ENCODE measurements around the gene FBXL14. TPM values are rescaled to one million over a fixed set of nuclear protein-coding genes. Genes with fewer than 3 reads are reported as not detected.

The FBXL14 gene
- total and polyA plus RNA-seq, 9 of the 15 experiments (the other 6 are each of a cell fraction or from before 2014, with no cell fraction given) = 0.13 to 9.8 (median 3.3) TPM

DNA sequence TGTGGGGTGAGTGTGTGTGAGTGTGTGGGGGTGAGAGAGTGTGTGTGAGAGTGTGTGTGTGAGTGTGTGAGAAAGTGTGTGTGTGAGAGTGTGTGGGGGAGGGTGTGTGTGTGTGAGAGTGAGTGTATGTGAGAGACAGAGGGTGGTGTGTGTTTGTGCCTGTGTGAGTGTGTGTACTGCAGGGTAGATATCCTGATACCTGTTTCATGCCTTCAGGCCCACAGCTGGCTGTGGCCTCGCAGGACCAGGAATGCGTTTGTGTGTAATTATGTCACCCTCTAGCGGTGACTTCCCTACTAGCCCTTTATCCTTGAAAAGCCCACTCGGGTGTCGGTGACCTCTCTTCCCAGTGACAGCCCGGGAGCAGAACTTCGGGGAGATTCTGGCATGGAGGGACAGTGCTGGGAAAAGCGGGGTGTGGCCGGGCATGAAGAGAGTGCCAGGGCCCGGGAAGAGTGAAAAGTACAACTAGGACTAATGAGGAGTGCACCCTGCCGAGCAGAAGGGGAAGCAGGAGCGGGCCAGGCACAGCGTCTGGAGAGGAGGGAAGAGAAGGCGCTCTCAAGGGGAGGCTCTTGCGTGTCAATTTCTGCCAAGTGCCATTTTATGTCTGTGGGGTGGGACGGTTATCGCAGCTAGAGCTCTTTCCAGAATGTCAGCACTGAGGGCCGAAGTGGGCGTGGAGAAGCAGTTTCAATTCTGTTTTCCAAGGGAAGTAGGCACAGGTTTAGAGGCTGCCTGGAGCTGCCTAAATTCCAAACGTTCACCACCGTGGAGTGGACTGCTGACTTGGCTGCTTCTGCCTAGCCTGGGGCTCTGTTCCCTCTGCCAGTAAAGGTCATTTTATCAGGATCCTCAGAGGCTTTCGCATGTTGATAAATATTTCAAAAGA lies 11.0 kb upstream of the FBXL14 start (continued):
- TF ChIP-seq, protein P1, sequence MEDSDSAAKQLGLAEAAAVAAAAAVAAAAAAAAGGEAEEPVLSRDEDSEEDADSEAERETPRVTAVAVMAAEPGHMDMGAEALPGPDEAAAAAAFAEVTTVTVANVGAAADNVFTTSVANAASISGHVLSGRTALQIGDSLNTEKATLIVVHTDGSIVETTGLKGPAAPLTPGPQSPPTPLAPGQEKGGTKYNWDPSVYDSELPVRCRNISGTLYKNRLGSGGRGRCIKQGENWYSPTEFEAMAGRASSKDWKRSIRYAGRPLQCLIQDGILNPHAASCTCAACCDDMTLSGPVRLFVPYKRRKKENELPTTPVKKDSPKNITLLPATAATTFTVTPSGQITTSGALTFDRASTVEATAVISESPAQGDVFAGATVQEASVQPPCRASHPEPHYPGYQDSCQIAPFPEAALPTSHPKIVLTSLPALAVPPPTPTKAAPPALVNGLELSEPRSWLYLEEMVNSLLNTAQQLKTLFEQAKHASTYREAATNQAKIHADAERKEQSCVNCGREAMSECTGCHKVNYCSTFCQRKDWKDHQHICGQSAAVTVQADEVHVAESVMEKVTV (CRISPR knock-in tag; IDR thresholded peaks at IDR 0.05) = 0 out of 2 replicates have a peak, but pooled peaks have one; percentile 38
- TF ChIP-seq ZNF124 (CRISPR knock-in tag; IDR thresholded peaks at IDR 0.05) (no peak), HDAC1 (IDR thresholded peaks at IDR 0.05) (peak in 1 of 2 experiments; percentile 83; a peak in 2 of 4 replicates), MEIS2 (IDR thresholded peaks at IDR 0.05; ENCODE audit: partially characterized antibody) (no peak), CBX1 (IDR thresholded peaks at IDR 0.05; ENCODE audit: low read depth) (no peak), HIVEP1 (CRISPR knock-in tag; IDR thresholded peaks at IDR 0.05) (no peak), FOSL1 (tag; conservative IDR thresholded peaks at IDR 0.05) (no peak), MTA1 (IDR thresholded peaks at IDR 0.05; ENCODE audit: borderline replicate concordance) (peak; percentile 15; the same call in 1 of the 2 replicates), CBX2 (IDR thresholded peaks at IDR 0.05; ENCODE audit: insufficient read depth, low read length, poor library complexity, severe bottlenecking) (no peak), ZNF316 (IDR thresholded peaks at IDR 0.05) (peak; percentile 59), HDGF (IDR thresholded peaks at IDR 0.05) (peak; percentile 24; the same call in 1 of the 2 replicates), PHTF2 (CRISPR knock-in tag; IDR thresholded peaks at IDR 0.05) (no peak), ZSCAN29 (IDR thresholded peaks at IDR 0.05) (no peak), RFX5 (IDR thresholded peaks at IDR 0.05; ENCODE audit: low read depth, low read length) (no peak), GTF2E2 (tag; IDR thresholded peaks at IDR 0.05) (no peak), ZNF764 (CRISPR knock-in tag; IDR thresholded peaks at IDR 0.05; ENCODE audit: low read depth) (no peak), ATF7 (IDR thresholded peaks at IDR 0.05) (peak; percentile 9; the same call in 1 of the 2 replicates), BCOR (IDR thresholded peaks at IDR 0.05) (0 out of 2 replicates have a peak, but pooled peaks have one; percentile 16), ZNF436 (CRISPR knock-in tag; IDR thresholded peaks at IDR 0.05) (no peak), MCM5 (IDR thresholded peaks at IDR 0.05; ENCODE audit: low read depth) (no peak)
- TF ChIP-seq, protein P2, sequence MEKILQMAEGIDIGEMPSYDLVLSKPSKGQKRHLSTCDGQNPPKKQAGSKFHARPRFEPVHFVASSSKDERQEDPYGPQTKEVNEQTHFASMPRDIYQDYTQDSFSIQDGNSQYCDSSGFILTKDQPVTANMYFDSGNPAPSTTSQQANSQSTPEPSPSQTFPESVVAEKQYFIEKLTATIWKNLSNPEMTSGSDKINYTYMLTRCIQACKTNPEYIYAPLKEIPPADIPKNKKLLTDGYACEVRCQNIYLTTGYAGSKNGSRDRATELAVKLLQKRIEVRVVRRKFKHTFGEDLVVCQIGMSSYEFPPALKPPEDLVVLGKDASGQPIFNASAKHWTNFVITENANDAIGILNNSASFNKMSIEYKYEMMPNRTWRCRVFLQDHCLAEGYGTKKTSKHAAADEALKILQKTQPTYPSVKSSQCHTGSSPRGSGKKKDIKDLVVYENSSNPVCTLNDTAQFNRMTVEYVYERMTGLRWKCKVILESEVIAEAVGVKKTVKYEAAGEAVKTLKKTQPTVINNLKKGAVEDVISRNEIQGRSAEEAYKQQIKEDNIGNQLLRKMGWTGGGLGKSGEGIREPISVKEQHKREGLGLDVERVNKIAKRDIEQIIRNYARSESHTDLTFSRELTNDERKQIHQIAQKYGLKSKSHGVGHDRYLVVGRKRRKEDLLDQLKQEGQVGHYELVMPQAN (IDR thresholded peaks at IDR 0.05; ENCODE audit: borderline replicate concordance) = peak; percentile 58; the same call in 1 of the 2 replicates
- TF ChIP-seq, protein P3, sequence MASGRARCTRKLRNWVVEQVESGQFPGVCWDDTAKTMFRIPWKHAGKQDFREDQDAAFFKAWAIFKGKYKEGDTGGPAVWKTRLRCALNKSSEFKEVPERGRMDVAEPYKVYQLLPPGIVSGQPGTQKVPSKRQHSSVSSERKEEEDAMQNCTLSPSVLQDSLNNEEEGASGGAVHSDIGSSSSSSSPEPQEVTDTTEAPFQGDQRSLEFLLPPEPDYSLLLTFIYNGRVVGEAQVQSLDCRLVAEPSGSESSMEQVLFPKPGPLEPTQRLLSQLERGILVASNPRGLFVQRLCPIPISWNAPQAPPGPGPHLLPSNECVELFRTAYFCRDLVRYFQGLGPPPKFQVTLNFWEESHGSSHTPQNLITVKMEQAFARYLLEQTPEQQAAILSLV (tag; IDR thresholded peaks at IDR 0.05) = peak; percentile 13; the same call in 1 of the 2 replicates
- TF ChIP-seq, protein P4, sequence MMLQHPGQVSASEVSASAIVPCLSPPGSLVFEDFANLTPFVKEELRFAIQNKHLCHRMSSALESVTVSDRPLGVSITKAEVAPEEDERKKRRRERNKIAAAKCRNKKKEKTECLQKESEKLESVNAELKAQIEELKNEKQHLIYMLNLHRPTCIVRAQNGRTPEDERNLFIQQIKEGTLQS (IDR thresholded peaks at IDR 0.05) = no peak
- TF ChIP-seq, protein P4 (CRISPR knock-in tag; conservative IDR thresholded peaks at IDR 0.05) = no peak
